Measurements from ENCODE around the gene GSTM3. TPM values are rescaled to one million over a fixed set of nuclear protein-coding genes. Genes with fewer than 3 reads are reported as not detected.

Gene GSTM3
- total and polyA plus RNA-seq, 2 of the 13 experiments (the other 11 are each of a cell fraction or from before 2014, with no cell fraction given) = 127 to 142 TPM

DNA sequence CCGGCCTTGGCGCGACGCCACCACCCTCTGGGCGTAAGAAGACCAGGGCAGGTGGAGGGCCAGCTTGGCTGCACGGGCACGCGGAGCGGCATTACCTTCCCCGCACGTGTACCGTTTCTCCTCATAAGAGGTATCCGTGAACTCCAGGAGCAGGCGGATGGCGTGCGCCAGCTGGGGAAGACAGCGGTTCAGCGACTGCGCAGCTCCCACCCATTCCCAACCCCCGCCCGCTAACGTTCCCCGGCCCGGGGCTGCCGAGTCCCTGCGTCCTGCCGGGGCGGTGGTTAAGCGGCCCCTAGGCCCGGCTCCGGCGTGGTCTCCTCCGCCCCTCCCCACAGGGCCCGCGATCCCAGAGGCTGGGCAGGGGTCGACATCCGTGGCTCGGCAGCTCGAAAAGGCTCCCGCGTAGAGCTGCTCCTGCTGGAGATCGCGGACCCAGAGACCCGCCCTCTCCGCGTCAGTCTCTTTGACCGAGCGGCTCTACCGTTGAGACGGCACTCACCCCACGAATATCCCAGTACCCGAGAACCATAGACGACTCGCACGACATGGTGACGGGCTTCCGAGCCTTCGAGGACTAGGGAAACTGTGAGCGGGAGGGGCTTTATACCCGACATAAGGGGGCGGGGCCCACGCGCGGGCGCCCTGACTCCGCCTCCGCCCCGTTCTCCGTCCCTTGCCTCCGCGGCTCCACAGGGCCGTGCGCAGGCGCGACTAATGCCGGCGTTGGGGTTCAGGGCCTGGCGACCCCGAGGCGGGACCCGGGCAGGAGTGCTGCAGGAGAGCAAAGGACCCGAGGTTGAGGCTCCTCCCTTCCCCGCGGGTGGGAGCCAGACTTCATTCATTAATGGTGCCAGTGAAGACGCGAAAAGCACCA lies 862 bp downstream of the GSTM3 start (continued):
- TF ChIP-seq NFIB (CRISPR knock-in tag; IDR thresholded peaks at IDR 0.05; ENCODE audit: borderline replicate concordance) (no peak), CC2D1A (CRISPR knock-in tag; IDR thresholded peaks at IDR 0.05) (0 out of 2 replicates have a peak, but pooled peaks have one; percentile 57), ZNF24 (IDR thresholded peaks at IDR 0.05) (no peak), ZNF282 (IDR thresholded peaks at IDR 0.05; ENCODE audit: partially characterized antibody) (no peak), ZNF230 (CRISPR knock-in tag; IDR thresholded peaks at IDR 0.05) (peak; percentile 26), SMC3 (IDR thresholded peaks at IDR 0.05; ENCODE audit: low read length) (no peak), ZNF790 (CRISPR knock-in tag; IDR thresholded peaks at IDR 0.05; ENCODE audit: borderline replicate concordance) (no peak; the same call in 1 of the 2 replicates), ZNF496 (CRISPR knock-in tag; IDR thresholded peaks at IDR 0.05; ENCODE audit: insufficient replicate concordance) (no peak), FOXO1 (CRISPR knock-in tag; IDR thresholded peaks at IDR 0.05) (no peak), TBX2 (CRISPR knock-in tag; IDR thresholded peaks at IDR 0.05; ENCODE audit: borderline replicate concordance) (peak; percentile 71; the same call in 1 of the 2 replicates), KAT2B (IDR thresholded peaks at IDR 0.05; ENCODE audit: borderline replicate concordance, low read depth, low read length) (no peak), ZNF563 (CRISPR knock-in tag; IDR thresholded peaks at IDR 0.05) (0 out of 2 replicates have a peak, but pooled peaks have one; percentile 76), ZNF879 (CRISPR knock-in tag; IDR thresholded peaks at IDR 0.05) (0 out of 2 replicates have a peak, but pooled peaks have one; percentile 30)
- TF ChIP-seq, protein P1, sequence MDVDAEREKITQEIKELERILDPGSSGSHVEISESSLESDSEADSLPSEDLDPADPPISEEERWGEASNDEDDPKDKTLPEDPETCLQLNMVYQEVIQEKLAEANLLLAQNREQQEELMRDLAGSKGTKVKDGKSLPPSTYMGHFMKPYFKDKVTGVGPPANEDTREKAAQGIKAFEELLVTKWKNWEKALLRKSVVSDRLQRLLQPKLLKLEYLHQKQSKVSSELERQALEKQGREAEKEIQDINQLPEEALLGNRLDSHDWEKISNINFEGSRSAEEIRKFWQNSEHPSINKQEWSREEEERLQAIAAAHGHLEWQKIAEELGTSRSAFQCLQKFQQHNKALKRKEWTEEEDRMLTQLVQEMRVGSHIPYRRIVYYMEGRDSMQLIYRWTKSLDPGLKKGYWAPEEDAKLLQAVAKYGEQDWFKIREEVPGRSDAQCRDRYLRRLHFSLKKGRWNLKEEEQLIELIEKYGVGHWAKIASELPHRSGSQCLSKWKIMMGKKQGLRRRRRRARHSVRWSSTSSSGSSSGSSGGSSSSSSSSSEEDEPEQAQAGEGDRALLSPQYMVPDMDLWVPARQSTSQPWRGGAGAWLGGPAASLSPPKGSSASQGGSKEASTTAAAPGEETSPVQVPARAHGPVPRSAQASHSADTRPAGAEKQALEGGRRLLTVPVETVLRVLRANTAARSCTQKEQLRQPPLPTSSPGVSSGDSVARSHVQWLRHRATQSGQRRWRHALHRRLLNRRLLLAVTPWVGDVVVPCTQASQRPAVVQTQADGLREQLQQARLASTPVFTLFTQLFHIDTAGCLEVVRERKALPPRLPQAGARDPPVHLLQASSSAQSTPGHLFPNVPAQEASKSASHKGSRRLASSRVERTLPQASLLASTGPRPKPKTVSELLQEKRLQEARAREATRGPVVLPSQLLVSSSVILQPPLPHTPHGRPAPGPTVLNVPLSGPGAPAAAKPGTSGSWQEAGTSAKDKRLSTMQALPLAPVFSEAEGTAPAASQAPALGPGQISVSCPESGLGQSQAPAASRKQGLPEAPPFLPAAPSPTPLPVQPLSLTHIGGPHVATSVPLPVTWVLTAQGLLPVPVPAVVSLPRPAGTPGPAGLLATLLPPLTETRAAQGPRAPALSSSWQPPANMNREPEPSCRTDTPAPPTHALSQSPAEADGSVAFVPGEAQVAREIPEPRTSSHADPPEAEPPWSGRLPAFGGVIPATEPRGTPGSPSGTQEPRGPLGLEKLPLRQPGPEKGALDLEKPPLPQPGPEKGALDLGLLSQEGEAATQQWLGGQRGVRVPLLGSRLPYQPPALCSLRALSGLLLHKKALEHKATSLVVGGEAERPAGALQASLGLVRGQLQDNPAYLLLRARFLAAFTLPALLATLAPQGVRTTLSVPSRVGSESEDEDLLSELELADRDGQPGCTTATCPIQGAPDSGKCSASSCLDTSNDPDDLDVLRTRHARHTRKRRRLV (CRISPR knock-in tag; IDR thresholded peaks at IDR 0.05) = no peak
- TF ChIP-seq, protein P2, sequence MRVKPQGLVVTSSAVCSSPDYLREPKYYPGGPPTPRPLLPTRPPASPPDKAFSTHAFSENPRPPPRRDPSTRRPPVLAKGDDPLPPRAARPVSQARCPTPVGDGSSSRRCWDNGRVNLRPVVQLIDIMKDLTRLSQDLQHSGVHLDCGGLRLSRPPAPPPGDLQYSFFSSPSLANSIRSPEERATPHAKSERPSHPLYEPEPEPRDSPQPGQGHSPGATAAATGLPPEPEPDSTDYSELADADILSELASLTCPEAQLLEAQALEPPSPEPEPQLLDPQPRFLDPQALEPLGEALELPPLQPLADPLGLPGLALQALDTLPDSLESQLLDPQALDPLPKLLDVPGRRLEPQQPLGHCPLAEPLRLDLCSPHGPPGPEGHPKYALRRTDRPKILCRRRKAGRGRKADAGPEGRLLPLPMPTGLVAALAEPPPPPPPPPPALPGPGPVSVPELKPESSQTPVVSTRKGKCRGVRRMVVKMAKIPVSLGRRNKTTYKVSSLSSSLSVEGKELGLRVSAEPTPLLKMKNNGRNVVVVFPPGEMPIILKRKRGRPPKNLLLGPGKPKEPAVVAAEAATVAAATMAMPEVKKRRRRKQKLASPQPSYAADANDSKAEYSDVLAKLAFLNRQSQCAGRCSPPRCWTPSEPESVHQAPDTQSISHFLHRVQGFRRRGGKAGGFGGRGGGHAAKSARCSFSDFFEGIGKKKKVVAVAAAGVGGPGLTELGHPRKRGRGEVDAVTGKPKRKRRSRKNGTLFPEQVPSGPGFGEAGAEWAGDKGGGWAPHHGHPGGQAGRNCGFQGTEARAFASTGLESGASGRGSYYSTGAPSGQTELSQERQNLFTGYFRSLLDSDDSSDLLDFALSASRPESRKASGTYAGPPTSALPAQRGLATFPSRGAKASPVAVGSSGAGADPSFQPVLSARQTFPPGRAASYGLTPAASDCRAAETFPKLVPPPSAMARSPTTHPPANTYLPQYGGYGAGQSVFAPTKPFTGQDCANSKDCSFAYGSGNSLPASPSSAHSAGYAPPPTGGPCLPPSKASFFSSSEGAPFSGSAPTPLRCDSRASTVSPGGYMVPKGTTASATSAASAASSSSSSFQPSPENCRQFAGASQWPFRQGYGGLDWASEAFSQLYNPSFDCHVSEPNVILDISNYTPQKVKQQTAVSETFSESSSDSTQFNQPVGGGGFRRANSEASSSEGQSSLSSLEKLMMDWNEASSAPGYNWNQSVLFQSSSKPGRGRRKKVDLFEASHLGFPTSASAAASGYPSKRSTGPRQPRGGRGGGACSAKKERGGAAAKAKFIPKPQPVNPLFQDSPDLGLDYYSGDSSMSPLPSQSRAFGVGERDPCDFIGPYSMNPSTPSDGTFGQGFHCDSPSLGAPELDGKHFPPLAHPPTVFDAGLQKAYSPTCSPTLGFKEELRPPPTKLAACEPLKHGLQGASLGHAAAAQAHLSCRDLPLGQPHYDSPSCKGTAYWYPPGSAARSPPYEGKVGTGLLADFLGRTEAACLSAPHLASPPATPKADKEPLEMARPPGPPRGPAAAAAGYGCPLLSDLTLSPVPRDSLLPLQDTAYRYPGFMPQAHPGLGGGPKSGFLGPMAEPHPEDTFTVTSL (CRISPR knock-in tag; IDR thresholded peaks at IDR 0.05; ENCODE audit: borderline replicate concordance) = 0 out of 2 replicates have a peak, but pooled peaks have one; percentile 40
- TF ChIP-seq, protein P3, sequence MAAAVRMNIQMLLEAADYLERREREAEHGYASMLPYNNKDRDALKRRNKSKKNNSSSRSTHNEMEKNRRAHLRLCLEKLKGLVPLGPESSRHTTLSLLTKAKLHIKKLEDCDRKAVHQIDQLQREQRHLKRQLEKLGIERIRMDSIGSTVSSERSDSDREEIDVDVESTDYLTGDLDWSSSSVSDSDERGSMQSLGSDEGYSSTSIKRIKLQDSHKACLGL (CRISPR knock-in tag; IDR thresholded peaks at IDR 0.05) = peak; percentile 57; the same call in 1 of the 2 replicates

Measured in HepG2 (cell line).